PC-3 (cell line): Measurements from ENCODE around the gene ANKRD53. TPM values are rescaled to one million over a fixed set of nuclear protein-coding genes. Genes with fewer than 3 reads are reported as not detected.

Experiments
- ATAC-seq: fragments of 200-7000 bp; cut with Tn5 transposase; 2 replicates; pipeline ENCODE4 v1.9.1; 2020; ENCODE audit warnings: mild to moderate bottlenecking, moderate library complexity
- BruUV-seq: library from RNA; stranded (reverse); fragments of 400-500 nt; replicated peaks from 2 replicates; lab custom pipeline; 2021; lab: Mats Ljungman, UMichigan
- CTCF ChIA-PET: fragments of 300-600 bp; sonication (Branson Sonifier 250); formaldehyde crosslinking; loops from one replicate; lab custom pipeline; 2022; ENCODE audit warnings: antibody characterized with exemption; lab: Charles Lee
- POLR2A ChIA-PET: fragments of 300-600 bp; sonication (Branson Sonifier 250); formaldehyde crosslinking; loops from one replicate; lab custom pipeline; 2022; ENCODE audit warnings: antibody characterized with exemption; ENCODE audit not compliant: unreplicated experiment; lab: Charles Lee
- DNase-seq: peaks from one replicate; pipeline ENCODE4 v3.0.0-alpha.2; 2015
- H2AFZ ChIP-seq: fragments of 300-600 bp; sonication (generic); 2 replicates; pipeline ENCODE4 v1.6.0; 2016; ENCODE audit warnings: antibody characterized with exemption, low read length
- H3F3A ChIP-seq: fragments of 300-600 bp; sonication (generic); one replicate; pipeline ENCODE4 v1.6.0; 2017; ENCODE audit warnings: antibody characterized with exemption, low read length, control low read depth, mild to moderate bottlenecking; ENCODE audit not compliant: unreplicated experiment
- H3K27ac ChIP-seq: fragments of 300-600 bp; sonication (generic); 2 replicates; pipeline ENCODE4 v1.5.1; 2016; ENCODE audit warnings: mild to moderate bottlenecking, low read length
- H3K27me3 ChIP-seq: fragments of 300-600 bp; sonication (generic); 2 replicates; pipeline ENCODE4 v1.6.1; 2016; ENCODE audit warnings: low read length, mixed read lengths
- H3K36me3 ChIP-seq: fragments of 300-600 bp; sonication (generic); 2 replicates; pipeline ENCODE4 v1.6.1; 2016; ENCODE audit warnings: low read depth, mixed run types, low read length, mixed read lengths
- H3K4me1 ChIP-seq: fragments of 300-600 bp; sonication (generic); 2 replicates; pipeline ENCODE4 v1.5.1; 2016; ENCODE audit warnings: low read length; ENCODE audit not compliant: insufficient read depth
- H3K4me2 ChIP-seq: fragments of 300-600 bp; sonication (generic); 2 replicates; pipeline ENCODE4 v1.6.0; 2016; ENCODE audit warnings: low read length
- H3K4me3 ChIP-seq: fragments of 300-600 bp; sonication (generic); 2 replicates; pipeline ENCODE4 v1.5.1; 2016; ENCODE audit warnings: mild to moderate bottlenecking, low read length, mixed read lengths
- H3K79me2 ChIP-seq: fragments of 300-600 bp; sonication (generic); 2 replicates; pipeline ENCODE4 v1.6.1; 2017; ENCODE audit warnings: low read length, mixed read lengths
- H3K9ac ChIP-seq: fragments of 300-600 bp; sonication (generic); 2 replicates; pipeline ENCODE4 v1.6.0; 2016; ENCODE audit warnings: mild to moderate bottlenecking, low read length
- H3K9me2 ChIP-seq: fragments of 300-600 bp; sonication (generic); replicated peaks from 2 replicates; pipeline ENCODE4 v1.6.1; 2016; ENCODE audit warnings: mixed run types, low read length, mixed read lengths
- H3K9me3 ChIP-seq: fragments of 300-600 bp; sonication (generic); 2 replicates; pipeline ENCODE4 v1.6.1; 2016; ENCODE audit warnings: low read length, mixed read lengths
- H4K20me1 ChIP-seq: fragments of 300-600 bp; sonication (generic); 2 replicates; pipeline ENCODE4 v1.6.1; 2016; ENCODE audit warnings: low read length, mixed read lengths
- EZH2 ChIP-seq: fragments of 300-600 bp; sonication (generic); IDR thresholded peaks from one replicate; pipeline ENCODE4 v1.6.1; 2017; ENCODE audit warnings: antibody characterized with exemption, mild to moderate bottlenecking, low read length; ENCODE audit not compliant: unreplicated experiment
- EZH2phosphoT487 ChIP-seq: fragments of 300-600 bp; sonication (generic); IDR thresholded peaks from 2 replicates; pipeline ENCODE4 v1.6.1; 2018; ENCODE audit warnings: mild to moderate bottlenecking, antibody characterized with exemption, low read length, borderline replicate concordance
- intact Hi-C: fragments of 100-400 bp; cut with micrococcal nuclease; formaldehyde crosslinking; loops from 2 replicates; pipeline ENCODE4 v1.9.0; 2023
- total RNA-seq: library from RNA; depleted of rRNA; stranded (reverse); fragments of >200 nt; gene quantifications from 2 replicates; pipeline ENCODE4 v1.2.3, GENCODE V29; 2014
- TF ChIP-seq, protein P1 (sequence below): fragments of 300-600 bp; sonication (generic); conservative IDR thresholded peaks from 2 replicates; pipeline ENCODE4 v1.5.1; 2017; ENCODE audit warnings: antibody characterized with exemption, low read depth, mild to moderate bottlenecking, low read length

ANKRD53 gene
- total RNA-seq, 1 experiment from 2014 or later, result not detected

DNA sequence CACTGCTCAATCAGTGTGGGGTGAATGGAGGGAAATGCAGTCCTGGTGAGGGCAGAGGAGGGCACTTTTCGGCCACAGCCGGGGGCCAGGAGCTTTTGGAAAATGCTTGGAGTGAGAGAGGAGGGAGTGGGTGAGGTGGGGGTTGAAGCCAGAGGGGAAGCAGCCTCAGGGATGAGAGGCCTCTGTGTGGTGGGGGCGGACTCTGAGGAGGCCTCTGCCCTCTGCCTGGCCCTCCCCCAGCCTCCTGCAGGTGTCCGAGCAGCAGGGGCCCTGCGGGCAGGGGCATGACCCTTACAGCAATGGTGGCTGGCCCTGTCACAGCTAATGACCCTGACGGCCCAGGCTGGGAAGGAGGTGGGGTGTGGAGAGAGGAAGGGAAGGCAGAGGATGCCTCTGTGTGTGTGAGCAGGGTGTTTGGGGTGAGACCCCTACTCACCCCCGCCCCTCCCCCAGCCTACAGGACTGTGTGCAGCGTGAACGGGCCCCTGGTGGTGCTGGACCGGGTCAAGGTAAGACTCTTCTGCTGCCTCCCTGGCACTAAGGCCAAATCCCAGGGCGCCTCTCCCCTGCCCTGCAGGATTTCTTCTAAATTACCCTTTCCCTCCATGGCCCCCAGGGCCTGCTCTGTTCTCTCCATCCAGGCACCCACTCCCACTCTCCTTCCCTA is 35.1 kb upstream of the ANKRD53 start:
- H3K27ac ChIP-seq, result no peak overlapping the region
- no TSS peak for BruUV-seq
- DNase-seq (no peak), ATAC-seq (no peak)
- H3K9ac ChIP-seq, result no peak overlapping the region
- POLR2A ChIA-PET, result no interaction called here
- H4K20me1 ChIP-seq, result no peaks in the 10 kb centered on the region
- H3K4me2 ChIP-seq, result no peak overlapping the region
- H3K9me2 ChIP-seq, result no peaks in the 10 kb centered on the region
- no peaks in the 10 kb centered on the region for H3K27me3 ChIP-seq
- no peaks in the 10 kb centered on the region for H3K79me2 ChIP-seq
- H3F3A ChIP-seq, result no peaks in the 10 kb centered on the region
- TF ChIP-seq, protein P1, sequence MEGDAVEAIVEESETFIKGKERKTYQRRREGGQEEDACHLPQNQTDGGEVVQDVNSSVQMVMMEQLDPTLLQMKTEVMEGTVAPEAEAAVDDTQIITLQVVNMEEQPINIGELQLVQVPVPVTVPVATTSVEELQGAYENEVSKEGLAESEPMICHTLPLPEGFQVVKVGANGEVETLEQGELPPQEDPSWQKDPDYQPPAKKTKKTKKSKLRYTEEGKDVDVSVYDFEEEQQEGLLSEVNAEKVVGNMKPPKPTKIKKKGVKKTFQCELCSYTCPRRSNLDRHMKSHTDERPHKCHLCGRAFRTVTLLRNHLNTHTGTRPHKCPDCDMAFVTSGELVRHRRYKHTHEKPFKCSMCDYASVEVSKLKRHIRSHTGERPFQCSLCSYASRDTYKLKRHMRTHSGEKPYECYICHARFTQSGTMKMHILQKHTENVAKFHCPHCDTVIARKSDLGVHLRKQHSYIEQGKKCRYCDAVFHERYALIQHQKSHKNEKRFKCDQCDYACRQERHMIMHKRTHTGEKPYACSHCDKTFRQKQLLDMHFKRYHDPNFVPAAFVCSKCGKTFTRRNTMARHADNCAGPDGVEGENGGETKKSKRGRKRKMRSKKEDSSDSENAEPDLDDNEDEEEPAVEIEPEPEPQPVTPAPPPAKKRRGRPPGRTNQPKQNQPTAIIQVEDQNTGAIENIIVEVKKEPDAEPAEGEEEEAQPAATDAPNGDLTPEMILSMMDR, result no peak
- TF ChIP-seq EZH2phosphoT487 (no peak), EZH2 (no peak)
- no peak overlapping the region for H2AFZ ChIP-seq
- CTCF ChIA-PET, result no interaction called here
- intact Hi-C loops, result loop anchor here (10.0 kb wide), 1 partner anchor 289 kb away; no protein-coding TSS in a partner anchor
- no peak overlapping the region for H3K4me3 ChIP-seq
- peaks cover 24% of the 10 kb centered on the region for H3K4me1 ChIP-seq
- H3K9me3 ChIP-seq, result no peaks in the 10 kb centered on the region
- H3K36me3 ChIP-seq, result no peaks in the 10 kb centered on the region

DNA sequence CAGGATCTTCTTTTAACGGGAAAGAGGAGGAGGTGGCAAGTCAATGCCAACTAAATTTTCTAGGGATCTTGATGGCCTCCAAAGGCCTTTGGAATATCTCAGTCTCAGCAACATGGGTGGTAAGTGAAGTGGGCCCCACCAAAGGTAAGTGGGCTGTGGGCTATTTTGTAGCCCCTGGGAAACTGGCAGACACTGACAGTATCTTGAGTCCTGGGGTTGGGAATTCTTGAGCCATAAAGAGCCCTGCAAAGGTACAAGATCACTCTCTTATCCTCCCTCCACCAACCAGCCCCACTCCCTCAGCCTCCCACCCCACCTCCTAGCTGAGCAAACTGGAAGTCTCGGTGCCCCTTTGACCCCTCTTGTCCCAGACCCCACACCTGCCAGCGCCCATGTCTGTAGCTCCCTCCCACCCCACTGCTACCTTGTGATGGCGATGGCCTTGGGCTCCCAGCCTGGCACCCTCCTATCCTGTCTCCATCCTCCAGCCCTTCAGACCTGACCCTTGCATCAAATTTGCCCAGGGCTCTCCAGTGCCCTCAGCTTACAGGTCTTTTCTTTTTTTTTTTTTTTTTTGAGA is 34.2 kb upstream of the ANKRD53 start:
- Histone ChIP-seq H3K9ac (no peak overlapping the region), H3K4me1 (peaks cover 28% of the 10 kb centered on the region), H3K9me3 (no peaks in the 10 kb centered on the region), H3K4me2 (no peak overlapping the region), H2AFZ (no peak overlapping the region), H3F3A (no peaks in the 10 kb centered on the region), H3K79me2 (no peaks in the 10 kb centered on the region), H3K36me3 (no peaks in the 10 kb centered on the region), H3K27me3 (no peaks in the 10 kb centered on the region), H3K9me2 (no peaks in the 10 kb centered on the region), H4K20me1 (no peaks in the 10 kb centered on the region), H3K27ac (no peak overlapping the region), H3K4me3 (no peak overlapping the region)
- TF ChIP-seq, protein P1, result no peak
- TF ChIP-seq EZH2 (no peak), EZH2phosphoT487 (no peak)
- CTCF ChIA-PET, result no interaction called here
- no TSS peak for BruUV-seq
- no peak for ATAC-seq
- POLR2A ChIA-PET, result no interaction called here
- intact Hi-C loops, result loop anchor here (10.0 kb wide), 1 partner anchor 289 kb away; no protein-coding TSS in a partner anchor
- DNase-seq, result no peak
